GM21447 (cell line): ENCODE data around the gene SPEG.

Experiments used
- ATAC-seq: cut with Tn5 transposase; IDR thresholded peaks from one replicate; pipeline ENCODE4 v1.9.1; 2021; ENCODE audit not compliant: unreplicated experiment

SPEG gene

GRCh38 chr2:219542931-219543595 lies 108.4 kb downstream of the SPEG start:
- ATAC-seq: peak; percentile 32

GRCh38 chr2:219543596-219544358 lies 109.1 kb downstream of the SPEG start, which contains the start of the genes CHPF and TMEM198:
Gene CHPF, minus strand, starts transcription at chr2:219543809. Its CDS starts 271 bp downstream, at chr2:219543538.
Gene TMEM198, plus strand, starts transcription at chr2:219544028. Its CDS starts 700 bp downstream, at chr2:219544728.
- ATAC-seq: peak; percentile 65

- ATAC-seq: no peak
Observed at GRCh38 chr2:219544567-219544966, 109.9 kb downstream of the SPEG start.

GRCh38 chr2:219545295-219545942 lies 110.8 kb downstream of the SPEG start:
- ATAC-seq: no peak

DNA sequence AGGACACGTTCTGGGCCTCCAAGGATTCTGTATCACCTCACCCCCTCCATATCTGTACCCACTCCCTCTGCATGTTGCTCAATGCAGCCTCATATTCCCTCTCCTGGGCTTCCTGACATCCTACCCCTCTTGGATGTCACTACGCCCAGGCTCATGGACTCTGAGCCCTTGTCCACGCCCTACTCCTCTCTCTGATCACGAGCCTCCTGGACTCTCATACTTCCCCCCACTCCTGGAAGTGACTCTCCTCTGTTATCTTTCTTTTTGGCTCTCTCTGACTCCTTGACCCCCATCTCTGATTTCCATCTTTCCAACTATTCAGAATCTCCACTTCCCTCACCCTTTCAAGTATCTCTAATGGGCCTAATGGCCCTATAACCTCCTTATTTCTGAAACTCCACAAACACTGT lies 111.3 kb downstream of the SPEG start:
- ATAC-seq: no peak

DNA sequence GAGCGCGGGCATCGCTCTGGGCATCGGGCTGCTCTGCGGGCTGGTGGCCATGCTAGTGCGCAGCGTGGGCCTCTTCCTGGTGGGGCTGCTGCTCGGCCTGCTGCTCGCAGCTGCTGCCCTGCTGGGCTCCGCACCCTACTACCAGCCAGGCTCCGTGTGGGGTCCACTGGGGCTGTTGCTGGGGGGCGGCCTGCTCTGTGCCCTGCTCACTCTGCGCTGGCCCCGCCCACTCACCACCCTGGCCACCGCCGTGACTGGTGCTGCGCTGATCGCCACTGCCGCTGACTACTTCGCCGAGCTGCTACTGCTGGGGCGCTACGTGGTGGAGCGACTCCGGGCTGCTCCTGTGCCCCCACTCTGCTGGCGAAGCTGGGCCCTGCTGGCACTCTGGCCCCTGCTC lies 113.0 kb downstream of the SPEG start:
- no peak for ATAC-seq
